ENCODE data around the gene POFUT2.

POFUT2 gene

DNA sequence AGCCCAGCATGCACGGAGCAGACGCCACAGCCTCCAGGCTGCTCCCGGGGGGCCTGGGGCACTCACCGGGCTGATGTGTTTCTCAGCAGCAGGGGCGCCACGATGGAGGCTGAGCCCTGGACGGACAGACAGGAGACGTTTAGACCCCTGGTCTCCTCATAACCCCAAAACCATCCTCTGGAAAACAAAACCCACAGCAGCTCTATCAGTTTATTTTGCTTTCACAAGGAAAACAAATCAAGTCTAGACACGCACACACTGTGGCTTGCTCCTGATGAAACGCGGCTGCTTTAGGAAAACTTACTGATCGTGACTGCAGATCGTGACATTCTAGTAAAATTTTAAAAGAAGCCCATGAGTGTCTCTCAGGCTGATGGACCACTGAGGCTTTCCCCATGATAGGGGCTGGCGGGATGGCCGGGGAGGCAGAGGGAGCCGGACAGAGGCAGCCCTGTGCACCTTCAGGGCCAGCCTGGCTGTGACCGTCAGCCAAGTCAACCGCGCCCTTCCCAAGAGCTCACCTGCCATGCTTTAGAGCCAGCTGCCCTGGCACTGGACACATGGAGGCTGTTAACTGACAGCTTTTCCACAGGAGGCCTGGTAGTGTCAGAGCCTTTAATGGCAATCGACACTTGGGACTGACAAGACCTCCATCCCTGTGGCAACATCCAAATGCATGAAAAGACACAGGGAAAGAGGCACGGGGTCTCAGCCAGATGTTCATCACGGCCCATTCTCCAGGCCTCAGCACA, 5.2 kb downstream of the POFUT2 start:
- DNase-seq (ENCODE audit: low spot score): no peak

DNA sequence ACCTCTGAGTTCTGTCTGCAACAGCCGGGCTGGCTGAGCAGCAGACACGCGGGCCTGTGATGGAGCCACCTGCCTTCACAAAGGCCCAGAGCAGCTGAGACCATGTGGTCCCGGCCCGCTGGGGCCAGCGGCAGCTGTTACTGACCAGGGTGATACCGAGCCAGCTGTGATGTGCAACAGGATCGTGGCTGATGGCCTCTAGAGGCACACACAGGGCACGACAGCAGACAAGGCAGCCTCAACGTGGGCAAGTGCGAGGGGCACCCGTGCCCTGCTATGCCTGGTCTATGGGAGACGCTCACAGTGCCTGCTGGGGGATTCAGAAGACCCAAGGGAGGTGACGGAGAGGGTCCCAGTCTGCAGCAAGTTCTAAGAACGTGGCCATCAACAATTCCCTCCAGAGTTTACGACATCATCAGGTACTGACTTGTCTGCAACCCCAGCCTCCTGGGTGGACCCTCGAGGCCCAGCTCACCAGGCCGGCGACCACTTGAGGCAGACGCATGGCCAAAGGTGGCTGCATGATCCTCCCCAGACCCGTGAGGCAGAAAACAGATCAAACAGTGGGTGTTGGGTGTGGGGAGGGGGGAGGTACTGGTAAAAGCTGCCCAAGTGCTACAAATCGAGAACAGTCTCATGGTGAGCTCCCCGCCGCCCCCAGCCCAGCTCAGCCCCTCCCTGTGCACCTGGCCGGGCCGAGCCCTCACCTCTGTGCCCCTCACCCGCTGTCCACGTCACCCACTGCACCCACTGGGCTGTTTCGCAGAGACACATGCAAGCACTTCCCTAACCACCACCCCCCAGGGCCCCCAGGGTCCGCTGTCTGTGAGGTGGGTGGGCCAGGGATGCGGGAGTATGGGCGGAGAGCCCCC, 6.0 kb downstream of the POFUT2 start:
- no peak for DNase-seq (ENCODE audit: low spot score)

DNA sequence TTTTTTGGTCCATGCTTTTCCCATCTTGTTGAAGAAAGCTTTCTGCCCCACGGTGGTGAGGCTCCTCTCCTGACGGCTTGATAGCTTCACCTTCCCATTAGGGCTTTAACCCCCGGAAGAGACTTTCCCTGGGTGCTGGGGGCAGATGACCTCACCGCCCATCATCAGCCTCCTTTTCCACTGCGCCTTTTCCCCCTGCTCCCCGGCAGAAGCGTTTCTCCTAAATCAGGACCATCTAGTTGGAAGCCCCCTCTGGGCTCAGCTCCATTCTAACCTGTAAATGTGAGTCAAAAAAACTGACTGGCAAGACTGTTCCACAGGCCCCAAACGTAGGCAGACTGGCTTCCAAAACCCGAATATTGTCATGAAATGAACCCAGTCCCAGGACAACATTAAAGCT, 6.7 kb downstream of the POFUT2 start:
- no peak for DNase-seq (ENCODE audit: low spot score)

GRCh38 chr21:45280178-45280821, 7.4 kb downstream of the POFUT2 start:
- no peak for DNase-seq (ENCODE audit: low spot score)

DNA sequence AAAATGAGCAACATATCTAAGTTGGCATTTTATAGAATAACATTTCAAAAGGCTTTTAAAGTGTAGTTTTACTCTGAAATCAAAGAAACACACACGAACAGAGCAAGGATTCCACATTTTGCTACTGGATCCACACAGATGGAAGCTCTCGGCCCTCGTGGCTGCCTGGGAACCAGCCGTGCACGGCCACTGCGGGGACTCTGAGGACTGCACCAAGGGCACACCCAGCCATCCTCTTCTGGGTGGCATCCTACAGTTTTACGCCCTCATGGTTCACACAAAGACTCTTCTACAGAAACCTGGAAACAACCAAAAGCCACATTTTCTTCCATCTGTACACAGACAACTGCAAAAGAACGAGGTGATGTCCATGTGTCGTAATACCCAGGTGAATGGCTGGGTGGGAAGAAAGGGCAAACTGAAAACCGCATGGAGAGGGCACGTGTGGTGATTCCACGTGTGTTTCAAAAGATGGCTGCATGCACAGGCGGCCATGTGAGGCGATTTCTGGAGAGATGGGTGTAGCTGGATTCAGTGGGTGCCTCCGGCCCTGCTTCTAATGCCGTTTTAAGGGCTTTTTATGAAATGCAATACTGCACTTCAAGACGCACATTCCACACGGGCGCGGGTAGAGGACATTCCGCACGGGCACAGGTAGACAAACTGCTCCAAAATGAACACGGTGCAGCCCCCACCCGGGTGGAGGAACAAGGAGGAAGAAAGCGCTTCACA, 8.1 kb downstream of the POFUT2 start:
- no peak for DNase-seq (ENCODE audit: low spot score)

- DNase-seq (ENCODE audit: low spot score): no peak
These were observed 9.4 kb downstream of the POFUT2 start for GRCh38 chr21:45278156-45278911.

- no peak for DNase-seq (ENCODE audit: low spot score)
These were observed 10.3 kb downstream of the POFUT2 start for GRCh38 chr21:45277101-45278045.

DNA sequence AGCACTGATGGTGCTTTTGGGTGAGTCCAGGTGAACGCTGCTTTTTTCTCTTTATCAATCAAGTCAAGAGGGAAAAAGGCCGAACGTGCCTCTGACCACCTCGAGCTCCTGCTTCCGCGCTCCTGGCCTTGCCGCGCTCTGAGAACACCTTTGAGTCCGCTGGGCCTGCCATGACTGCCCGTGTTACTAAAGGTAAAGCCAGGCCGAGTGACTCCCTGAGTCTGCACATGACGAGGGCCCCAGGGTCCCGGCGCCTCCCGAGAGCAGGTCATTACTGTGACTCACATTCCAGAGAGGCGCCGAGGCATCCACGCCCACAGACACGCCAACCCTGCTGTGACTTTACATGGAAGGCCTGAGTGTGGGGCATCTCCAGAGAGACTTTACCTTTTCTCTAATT, 11.1 kb downstream of the POFUT2 start:
- DNase-seq (ENCODE audit: low spot score): no peak

GRCh38 chr21:45270306-45270821, 17.3 kb downstream of the POFUT2 start:
- no peak for DNase-seq (ENCODE audit: low spot score)

DNA sequence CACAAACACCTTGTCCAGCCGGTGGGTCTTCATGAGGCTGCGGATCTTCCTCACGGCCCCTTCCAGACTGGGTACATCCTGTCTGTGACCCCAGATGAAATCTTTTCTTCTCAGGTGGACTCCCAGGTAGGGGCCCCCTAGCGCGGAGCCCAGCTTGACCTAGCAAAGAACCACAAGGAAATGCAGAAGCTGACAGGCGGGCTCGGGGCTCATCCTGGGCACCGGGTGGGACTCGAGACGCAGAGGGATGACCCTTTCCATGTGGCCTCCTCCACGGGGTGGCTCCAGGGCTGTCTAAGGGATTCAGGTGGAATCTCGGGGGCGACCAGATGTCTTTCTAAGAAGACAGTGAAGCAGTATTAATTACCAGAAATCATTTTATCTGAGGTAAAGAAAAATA, 17.8 kb downstream of the POFUT2 start:
- DNase-seq (ENCODE audit: low spot score): no peak

- no peak for DNase-seq (ENCODE audit: low spot score)
These were observed 20.3 kb downstream of the POFUT2 start for GRCh38 chr21:45267390-45267760.

DNA sequence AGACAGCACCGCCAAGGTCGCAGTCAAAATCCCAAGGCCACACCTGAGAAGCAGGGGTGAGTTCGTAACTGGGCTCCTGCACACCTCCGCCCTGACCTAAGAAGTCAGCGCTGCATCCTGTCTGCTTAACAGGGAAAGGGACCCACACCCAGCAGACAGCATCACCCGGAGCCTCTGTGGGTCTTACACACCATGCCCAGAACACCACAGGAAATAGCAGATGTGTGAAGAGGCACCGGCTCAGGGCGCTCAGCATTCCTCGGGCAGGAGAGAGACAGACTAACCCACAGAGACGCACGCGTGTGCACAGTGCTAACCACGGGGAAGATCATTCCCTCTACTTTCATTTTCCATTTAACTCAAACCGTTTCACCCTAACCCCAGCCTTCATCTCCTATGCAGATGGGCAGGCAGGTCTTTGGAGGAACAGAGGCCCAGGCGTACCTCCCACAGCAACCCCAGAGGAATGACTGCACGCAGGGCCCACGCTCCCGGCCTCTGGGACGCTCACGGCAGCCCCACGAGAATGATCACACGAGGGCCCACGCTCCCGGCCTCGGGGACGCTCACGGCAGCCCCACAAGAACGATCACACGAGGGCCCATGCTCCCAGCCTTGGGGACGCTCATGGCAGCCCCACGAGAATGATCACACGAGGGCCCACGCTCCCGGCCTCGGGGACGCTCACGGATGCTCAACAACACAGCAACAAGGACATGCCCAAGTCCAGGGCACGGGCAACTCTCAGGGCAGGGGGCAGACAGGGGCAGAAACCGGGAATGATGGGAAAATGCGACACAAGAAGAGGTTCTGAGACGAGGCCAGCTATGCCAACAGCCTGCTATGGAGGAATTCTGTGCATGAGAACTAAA, 20.9 kb downstream of the POFUT2 start:
- DNase-seq (ENCODE audit: low spot score): peak; percentile 56

- no peak for DNase-seq (ENCODE audit: low spot score)
These were observed 21.8 kb downstream of the POFUT2 start for GRCh38 chr21:45265721-45266517.

- DNase-seq (ENCODE audit: low spot score): no peak
These were observed 22.7 kb downstream of the POFUT2 start for GRCh38 chr21:45264912-45265515.

DNA sequence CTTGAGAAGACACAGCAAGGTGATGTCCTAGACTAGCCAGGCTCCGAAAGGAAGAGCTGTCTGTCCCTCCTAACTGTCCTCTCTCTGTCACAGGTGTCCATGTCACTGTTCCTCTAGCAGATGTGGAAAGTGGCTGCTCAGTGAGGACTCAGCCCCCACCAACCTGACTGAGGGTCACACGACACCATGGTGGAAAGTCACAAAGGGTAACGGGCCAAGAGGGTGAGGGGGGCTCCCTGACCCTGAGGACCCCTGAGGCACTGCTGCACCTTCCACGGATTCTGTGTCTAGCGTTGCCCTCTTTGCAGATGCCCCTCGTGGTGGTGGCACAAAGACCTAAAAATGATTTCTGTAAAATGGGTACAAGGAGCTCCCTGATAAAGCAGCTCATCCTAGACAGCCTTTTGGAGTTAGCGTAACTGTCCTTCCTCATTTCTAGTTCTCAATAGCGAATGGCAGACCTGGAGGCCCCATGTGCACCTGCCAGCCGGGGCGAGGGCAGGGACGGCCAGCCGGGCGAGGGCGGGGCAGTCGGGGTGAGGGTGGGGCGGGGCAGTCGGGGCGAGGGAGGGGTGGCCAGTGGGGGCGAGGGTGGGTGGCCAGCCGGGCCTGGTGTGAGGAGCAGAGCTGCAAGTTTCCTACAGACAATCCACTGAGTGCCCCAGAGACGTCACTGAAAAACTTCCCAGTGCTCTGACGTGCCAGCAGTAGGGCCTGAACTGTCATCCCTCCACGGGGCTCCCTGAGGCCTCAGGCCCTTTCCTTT, 23.4 kb downstream of the POFUT2 start:
- no peak for DNase-seq (ENCODE audit: low spot score)

DNA sequence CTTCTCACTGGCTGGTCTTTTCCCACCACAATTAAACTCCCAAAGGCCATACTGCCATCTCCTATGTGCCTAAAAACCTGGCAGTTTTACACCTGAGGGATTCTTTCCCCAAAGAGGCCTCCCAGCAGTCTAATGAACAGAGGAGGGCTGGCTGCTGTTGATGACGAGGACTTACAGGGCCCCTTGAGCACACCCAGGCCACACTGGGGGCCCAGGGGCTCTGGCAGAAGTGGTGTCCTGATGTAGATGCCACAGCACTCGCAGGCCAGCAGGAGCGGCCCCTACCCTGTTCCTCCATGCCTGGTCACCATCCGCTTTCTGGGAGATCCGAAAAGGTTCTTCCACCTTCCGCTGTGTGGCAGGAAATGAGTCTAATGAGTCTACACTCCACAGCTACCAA, 24.2 kb downstream of the POFUT2 start:
- no peak for DNase-seq (ENCODE audit: low spot score)

DNA sequence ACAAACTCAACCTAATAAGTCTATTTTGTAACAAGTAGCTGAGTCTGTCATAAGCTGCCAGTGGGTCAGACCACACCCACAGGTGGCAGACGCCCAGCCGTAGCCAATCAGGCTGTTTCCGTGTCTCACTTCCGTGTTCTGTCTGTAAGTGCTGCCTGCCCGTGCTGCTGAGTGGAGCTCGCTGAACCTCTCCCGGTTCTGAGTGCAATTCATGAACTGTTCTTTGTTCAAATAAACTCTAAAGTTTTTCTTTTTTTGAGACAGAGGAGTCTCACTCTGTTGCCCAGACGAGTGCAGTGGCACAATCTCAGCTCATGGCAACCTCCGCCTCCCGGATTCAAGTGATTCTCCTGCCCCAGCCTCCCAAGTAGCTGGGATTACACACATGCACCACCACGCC, 25.1 kb downstream of the POFUT2 start:
- DNase-seq (ENCODE audit: low spot score): no peak

Measured in CD4-positive, alpha-beta T cell treated with Interleukin-2 at 100 ng/mL for 4 hours (primary cell).